H1 (cell line): Measurements from ENCODE around the gene C12orf75. TPM values are rescaled to one million over a fixed set of nuclear protein-coding genes. Genes with fewer than 3 reads are reported as not detected.

Experiments
- CTCF ChIA-PET: fragments of 300-600 bp; sonication (Branson Sonifier 250); formaldehyde crosslinking; loops from one replicate; lab custom pipeline; 2021; ENCODE audit not compliant: partially characterized antibody; lab: Charles Lee
- POLR2A ChIA-PET: fragments of 300-600 bp; sonication (Branson Sonifier 250); formaldehyde crosslinking; loops from one replicate; lab custom pipeline; 2021; ENCODE audit warnings: inconsistent platforms; ENCODE audit not compliant: partially characterized antibody; lab: Charles Lee
- DNase-seq, 2 experiments: peaks; one replicate each; pipeline versions ENCODE4 v3.0.0 to v3.0.0-alpha.2; 2010 to 2022; ENCODE audit warnings: low spot score in 2 of 2, low read depth in 1 of 2, mixed read lengths in 1 of 2
- FAIRE-seq: peaks from 2 replicates; lab custom pipeline; 2011; peaks lifted over from hg19 to GRCh38; lab: Jason Lieb, UNC
- H2AFZ ChIP-seq: 2 replicates; pipeline ENCODE4 v1.8.1; 2012; ENCODE audit warnings: low read length, inconsistent platforms
- H2AK5ac ChIP-seq: 2 replicates; pipeline ENCODE4 v1.6.1; 2013; ENCODE audit warnings: low read depth, low read length
- H2BK120ac ChIP-seq: replicated peaks from 2 replicates; pipeline ENCODE3; 2013; ENCODE audit warnings: low read depth, low read length, inconsistent platforms
- H2BK12ac ChIP-seq: 2 replicates; pipeline ENCODE4 v1.6.1; 2013; ENCODE audit warnings: low read depth, low read length
- H2BK15ac ChIP-seq: 2 replicates; pipeline ENCODE4 v1.6.1; 2013; ENCODE audit warnings: low read length
- H2BK20ac ChIP-seq: 2 replicates; pipeline ENCODE4 v1.6.1; 2013; ENCODE audit warnings: low read length
- H2BK5ac ChIP-seq: 2 replicates; pipeline ENCODE4 v1.6.1; 2013; ENCODE audit warnings: low read depth, low read length
- H3K14ac ChIP-seq: 2 replicates; pipeline ENCODE4 v1.6.1; 2013; ENCODE audit warnings: inconsistent platforms; ENCODE audit not compliant: insufficient read length
- H3K18ac ChIP-seq: 2 replicates; pipeline ENCODE4 v1.6.1; 2013; ENCODE audit warnings: low read length; ENCODE audit errors: extremely low read depth
- H3K23ac ChIP-seq: 2 replicates; pipeline ENCODE4 v1.6.1; 2013; ENCODE audit warnings: inconsistent platforms; ENCODE audit not compliant: insufficient read length
- H3K23me2 ChIP-seq: 2 replicates; pipeline ENCODE4 v1.6.1; 2013; ENCODE audit warnings: low read depth, low read length
- H3K27ac ChIP-seq: 2 replicates; pipeline ENCODE4 v1.6.1; 2011; ENCODE audit warnings: low read depth, low read length, inconsistent platforms
- H3K27me3 ChIP-seq, 4 experiments: replicated peaks in 1 of 4; 1 replicate in 1 of 4; 2 replicates in 3 of 4; pipeline versions ENCODE4 v1.6.1 to v1.8.1; 2011 to 2013; ENCODE audit warnings: low read length in 3 of 4, mild to moderate bottlenecking in 3 of 4, inconsistent platforms in 2 of 4, mixed read lengths in 2 of 4, moderate library complexity in 1 of 4; ENCODE audit not compliant: control insufficient read depth in 3 of 4, insufficient read depth in 3 of 4; ENCODE audit errors: extremely low read depth in 1 of 4
- H3K36me3 ChIP-seq, 4 experiments: 2 replicates each; pipeline versions ENCODE4 v1.6.1 to v1.8.1; 2011 to 2013; ENCODE audit warnings: mild to moderate bottlenecking in 4 of 4, low read length in 3 of 4, moderate library complexity in 2 of 4, control low read depth in 1 of 4, inconsistent platforms in 1 of 4; ENCODE audit not compliant: insufficient read depth in 4 of 4, control insufficient read depth in 2 of 4
- H3K4ac ChIP-seq: replicated peaks from 2 replicates; pipeline ENCODE3; 2013; ENCODE audit warnings: low read length, low read depth, mixed read lengths, inconsistent platforms; ENCODE audit not compliant: insufficient read length
- H3K4me1 ChIP-seq, 4 experiments: replicated peaks in 1 of 4; 1 replicate in 1 of 4; 2 replicates in 3 of 4; pipeline versions ENCODE4 v1.6.1 to v1.8.1; 2011 to 2013; ENCODE audit warnings: low read length in 3 of 4, inconsistent platforms in 2 of 4, mixed read lengths in 1 of 4; ENCODE audit not compliant: insufficient read depth in 4 of 4, control insufficient read depth in 3 of 4
- H3K4me2 ChIP-seq, 2 experiments: 2 replicates each; pipeline versions ENCODE4 v1.6.1 to v1.8.1; 2011 to 2013; ENCODE audit warnings: low read depth in 2 of 2, low read length in 2 of 2, control low read depth in 1 of 2, inconsistent platforms in 1 of 2, mild to moderate bottlenecking in 1 of 2; ENCODE audit not compliant: insufficient read depth in 1 of 2
- H3K4me3 ChIP-seq, 4 experiments: fragments of 200-600, 300-600 bp in 1 of 4; sonication (generic), shearing (Covaris generic), sonication (Bioruptor Twin) in 1 of 4; 2 replicates each; pipeline versions ENCODE4 v1.5.1 to v1.8.1; 2011 to 2016; ENCODE audit warnings: low read length in 4 of 4, low read depth in 3 of 4, control low read depth in 2 of 4, inconsistent platforms in 2 of 4, mild to moderate bottlenecking in 2 of 4, mixed read lengths in 1 of 4, moderate library complexity in 1 of 4; ENCODE audit not compliant: insufficient read depth in 2 of 4; ENCODE audit errors: extremely low read depth in 1 of 4
- H3K56ac ChIP-seq: replicated peaks from 2 replicates; pipeline ENCODE3; 2013; ENCODE audit warnings: low read depth, mild to moderate bottlenecking, mixed read lengths, low read length, inconsistent platforms; ENCODE audit not compliant: insufficient read length
- H3K79me1 ChIP-seq: 2 replicates; pipeline ENCODE4 v1.6.1; 2013; ENCODE audit warnings: low read depth, low read length, control low read depth
- H3K79me2 ChIP-seq, 2 experiments: 2 replicates each; pipeline versions ENCODE4 v1.6.1 to v1.8.1; 2012 to 2013; ENCODE audit warnings: low read length in 2 of 2, mild to moderate bottlenecking in 2 of 2, inconsistent platforms in 1 of 2; ENCODE audit not compliant: insufficient read depth in 2 of 2, control insufficient read depth in 1 of 2
- H3K9ac ChIP-seq, 4 experiments: replicated peaks in 1 of 4; 1 replicate in 1 of 4; 2 replicates in 3 of 4; pipeline versions ENCODE4 v1.6.1 to v1.8.1; 2011 to 2013; ENCODE audit warnings: low read depth in 3 of 4, low read length in 3 of 4, control low read depth in 2 of 4, mild to moderate bottlenecking in 2 of 4, moderate library complexity in 2 of 4, inconsistent platforms in 1 of 4; ENCODE audit errors: extremely low read depth in 1 of 4
- H3K9me3 ChIP-seq, 2 experiments: 2 replicates each; pipeline versions ENCODE4 v1.6.1 to v1.8.1; 2012 to 2013; ENCODE audit warnings: mild to moderate bottlenecking in 2 of 2, moderate library complexity in 2 of 2, control low read depth in 1 of 2, inconsistent platforms in 1 of 2, low read depth in 1 of 2, low read length in 1 of 2, mixed read lengths in 1 of 2; ENCODE audit not compliant: insufficient read depth in 2 of 2
- H4K20me1 ChIP-seq, 2 experiments: replicated peaks in 1 of 2; 2 replicates each; pipeline versions ENCODE3 to v1.8.1; 2011 to 2013; ENCODE audit warnings: inconsistent platforms in 2 of 2, low read length in 2 of 2, mild to moderate bottlenecking in 1 of 2; ENCODE audit not compliant: insufficient read depth in 2 of 2, control insufficient read depth in 1 of 2
- H4K5ac ChIP-seq: 2 replicates; pipeline ENCODE4 v1.6.1; 2013; ENCODE audit warnings: low read length, low read depth, mixed read lengths, inconsistent platforms; ENCODE audit not compliant: insufficient read length
- H4K8ac ChIP-seq: 2 replicates; pipeline ENCODE4 v1.8.0; 2013; ENCODE audit warnings: mild to moderate bottlenecking, moderate library complexity, low read length, inconsistent platforms; ENCODE audit not compliant: insufficient read depth; ENCODE audit errors: extremely low read depth
- H4K91ac ChIP-seq: replicated peaks from 2 replicates; pipeline ENCODE3; 2013; ENCODE audit warnings: low read length, mixed read lengths, inconsistent platforms; ENCODE audit not compliant: insufficient read length
- BCL11A ChIP-seq, 2 experiments: IDR thresholded peaks; one replicate each; pipeline ENCODE4 v1.6.1; 2011; ENCODE audit warnings: low read depth in 2 of 2, low read length in 2 of 2, mild to moderate bottlenecking in 2 of 2
- EGR1 ChIP-seq: IDR thresholded peaks from 2 replicates; pipeline ENCODE4 v1.6.1; 2011; ENCODE audit warnings: low read depth, low read length, borderline replicate concordance
- EP300 ChIP-seq, 2 experiments: IDR thresholded peaks; 1 replicate in 1 of 2; 2 replicates in 1 of 2; pipeline ENCODE4 v1.6.1; 2011 to 2012; ENCODE audit warnings: low read depth in 2 of 2, low read length in 2 of 2, mild to moderate bottlenecking in 2 of 2, borderline replicate concordance in 1 of 2, inconsistent platforms in 1 of 2, moderate library complexity in 1 of 2
- FOSL1 ChIP-seq: IDR thresholded peaks from 2 replicates; pipeline ENCODE4 v1.6.1; 2011; ENCODE audit warnings: mild to moderate bottlenecking, low read depth, low read length, moderate library complexity; ENCODE audit not compliant: insufficient read depth
- KDM5A ChIP-seq: fragments of 200-600 bp; IDR thresholded peaks from 2 replicates; pipeline ENCODE4 v1.7.1; 2012; ENCODE audit warnings: mild to moderate bottlenecking, low read length, inconsistent platforms, mixed read lengths
- POLR2AphosphoS5 ChIP-seq: IDR thresholded peaks from 2 replicates; pipeline ENCODE4 v1.6.1; 2011; ENCODE audit warnings: low read depth, low read length
- POU5F1 ChIP-seq: IDR thresholded peaks from 2 replicates; pipeline ENCODE4 v1.6.1; 2011; ENCODE audit warnings: low read depth, mild to moderate bottlenecking, low read length, moderate library complexity
- RAD21 ChIP-seq, 2 experiments: IDR thresholded peaks in 1 of 2; conservative IDR thresholded peaks in 1 of 2; 2 replicates each; pipeline ENCODE4 v1.6.1; 2011; ENCODE audit warnings: low read depth in 2 of 2, low read length in 2 of 2, improper control_type of control experiment in 1 of 2, inconsistent platforms in 1 of 2, mild to moderate bottlenecking in 1 of 2, moderate library complexity in 1 of 2
- SP2 ChIP-seq: IDR thresholded peaks from 2 replicates; pipeline ENCODE4 v1.6.1; 2012; ENCODE audit warnings: mild to moderate bottlenecking, low read length, inconsistent platforms
- SP4 ChIP-seq: IDR thresholded peaks from 2 replicates; pipeline ENCODE4 v1.6.1; 2012; ENCODE audit warnings: low read length, inconsistent platforms
- ZNF274 ChIP-seq: IDR thresholded peaks from 2 replicates; pipeline ENCODE4 v1.7.0; 2012; ENCODE audit warnings: low read length, borderline replicate concordance; ENCODE audit errors: extremely low read depth
- WGBS, 2 experiments: shearing (Covaris generic) in 1 of 2; methylation state at CpG; one replicate each; pipeline versions ENCODE4 v1.1.6 to v1.1.7; 2013 to 2015; ENCODE audit warnings: low lambda C conversion rate in 2 of 2, mixed read lengths in 2 of 2, inconsistent platforms in 1 of 2, low coverage in 1 of 2, missing lambda C conversion rate in 1 of 2; ENCODE audit not compliant: insufficient replicate concordance in 2 of 2, insufficient coverage in 1 of 2, insufficient read length in 1 of 2; ENCODE audit errors: extremely low coverage in 1 of 2, missing lambda C conversion rate in 1 of 2; 5-methylcytosine and 5-hydroxymethylcytosine counted together
- polyA plus RNA-seq, 7 experiments: library from polyadenylated mRNA; depleted of rRNA in 3 of 7; stranded (reverse) in 5 of 7; unstranded in 2 of 7; fragments of >200 nt in 5 of 7; fragments of 200-250 nt in 2 of 7; gene quantifications; 1 replicate in 5 of 7; 2 replicates in 1 of 7; 4 replicates in 1 of 7; pipeline versions ENCODE4 v1.2.1 to v1.2.3, GENCODE V29; 2011 to 2013; ENCODE audit warnings: missing spikeins in 2 of 7, mixed read lengths in 2 of 7
- total RNA-seq: library from RNA; stranded (reverse); fragmentation: NEBNext Ultra II Directional; extraction: Animal tissue kit (Norgen Biotek cat#: 25700); gene quantifications from 2 replicates; pipeline ENCODE4 v1.2.1, GENCODE V29; 2021
- TF ChIP-seq, protein P1 (sequence below): IDR thresholded peaks from 2 replicates; pipeline ENCODE4 v1.6.1; 2012; ENCODE audit warnings: inconsistent platforms
- TF ChIP-seq, protein P2 (sequence below): IDR thresholded peaks from 2 replicates; pipeline ENCODE4 v1.6.1; 2012; ENCODE audit warnings: low read length, inconsistent platforms

Gene C12orf75
- total and polyA plus RNA-seq, 2 of the 8 experiments (the other 6 are each of a cell fraction or from before 2014, with no cell fraction given), result 26.4 to 41.2 TPM

DNA sequence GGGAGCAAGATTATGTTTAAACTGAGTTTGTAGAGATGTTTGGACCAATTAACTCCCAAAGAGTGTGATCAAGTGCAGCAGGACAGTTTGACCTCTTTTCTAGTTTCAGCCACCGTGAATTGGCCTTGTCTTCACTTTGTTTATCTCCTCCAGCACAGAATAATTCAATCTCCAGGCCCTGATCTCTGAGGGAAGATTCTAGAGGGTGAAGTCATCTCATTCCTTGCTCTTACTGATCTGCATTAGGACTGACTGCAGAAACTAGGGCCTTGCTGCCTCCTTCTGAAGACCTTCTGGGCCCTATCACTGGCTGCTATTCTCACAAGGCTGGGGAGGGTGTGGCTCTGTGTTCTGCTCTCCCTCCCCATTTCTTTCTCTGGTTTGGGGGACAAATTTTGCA, 29.4 kb downstream of the C12orf75 start:
- Histone ChIP-seq H3K14ac (no peak overlapping the region), H2BK20ac (no peak overlapping the region), H2BK12ac (no peak overlapping the region), H3K4me1 (no peaks in the 10 kb centered on the region), H3K4ac (no peak overlapping the region), H2BK5ac (no peak overlapping the region), H4K20me1 (no peaks in the 10 kb centered on the region), H4K8ac (no peak overlapping the region), H2BK15ac (no peak overlapping the region), H3K27me3 (no peaks in the 10 kb centered on the region), H3K27ac (no peak overlapping the region), H3K56ac (no peak overlapping the region), H3K9me3 (no peaks in the 10 kb centered on the region), H3K4me2 (no peak overlapping the region), H4K91ac (no peak overlapping the region), H3K18ac (no peak overlapping the region), H3K23me2 (no peaks in the 10 kb centered on the region), H3K36me3 (no peaks in the 10 kb centered on the region), H3K23ac (no peak overlapping the region), H2AK5ac (no peak overlapping the region), H3K9ac (no peak overlapping the region), H3K4me3 (no peak overlapping the region), H2AFZ (no peak overlapping the region), H2BK120ac (no peak overlapping the region), H4K5ac (no peak overlapping the region), H3K79me1 (no peaks in the 10 kb centered on the region), H3K79me2 (no peaks in the 10 kb centered on the region)
- POLR2A ChIA-PET, result no interaction called here
- FAIRE-seq, result no peak
- DNase-seq, result no peak
- WGBS, 2 experiments, result 86% methylated on average over 1 of the region's 1 CpG; no CpG with 5 or more reads in 1 of the 2 experiments
- CTCF ChIA-PET, result interaction anchor here (0.6 kb wide), 1 partner anchor 158 kb away, joined by 6 read pairs; no protein-coding TSS in a partner anchor
- TF ChIP-seq POU5F1 (no peak), FOSL1 (no peak), EGR1 (no peak), POLR2AphosphoS5 (no peak), SP2 (no peak), ZNF274 (no peak), BCL11A (IDR thresholded peaks at IDR 0.05; ENCODE audit: low read depth in 2 of 2, low read length in 2 of 2) (no peak), KDM5A (no peak), RAD21 (IDR thresholded peaks at IDR 0.05 in 1 of 2, conservative IDR thresholded peaks at IDR 0.05 in 1 of 2; ENCODE audit: low read depth in 2 of 2, low read length in 2 of 2) (no peak), SP4 (no peak), EP300 (IDR thresholded peaks at IDR 0.05; ENCODE audit: borderline replicate concordance in 1 of 2, low read depth in 2 of 2, low read length in 2 of 2) (no peak)
- TF ChIP-seq, protein P1, sequence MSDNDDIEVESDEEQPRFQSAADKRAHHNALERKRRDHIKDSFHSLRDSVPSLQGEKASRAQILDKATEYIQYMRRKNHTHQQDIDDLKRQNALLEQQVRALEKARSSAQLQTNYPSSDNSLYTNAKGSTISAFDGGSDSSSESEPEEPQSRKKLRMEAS, result no peak
- TF ChIP-seq, protein P2, sequence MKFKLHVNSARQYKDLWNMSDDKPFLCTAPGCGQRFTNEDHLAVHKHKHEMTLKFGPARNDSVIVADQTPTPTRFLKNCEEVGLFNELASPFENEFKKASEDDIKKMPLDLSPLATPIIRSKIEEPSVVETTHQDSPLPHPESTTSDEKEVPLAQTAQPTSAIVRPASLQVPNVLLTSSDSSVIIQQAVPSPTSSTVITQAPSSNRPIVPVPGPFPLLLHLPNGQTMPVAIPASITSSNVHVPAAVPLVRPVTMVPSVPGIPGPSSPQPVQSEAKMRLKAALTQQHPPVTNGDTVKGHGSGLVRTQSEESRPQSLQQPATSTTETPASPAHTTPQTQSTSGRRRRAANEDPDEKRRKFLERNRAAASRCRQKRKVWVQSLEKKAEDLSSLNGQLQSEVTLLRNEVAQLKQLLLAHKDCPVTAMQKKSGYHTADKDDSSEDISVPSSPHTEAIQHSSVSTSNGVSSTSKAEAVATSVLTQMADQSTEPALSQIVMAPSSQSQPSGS, result no peak
